ENCODE data around the gene BYSL. TPM values are rescaled to one million over a fixed set of nuclear protein-coding genes. Genes with fewer than 3 reads are reported as not detected.
A peak's percentile ranks its signal among the peaks of the same experiment; 100 is the strongest.

Gene BYSL
- polyA plus RNA-seq, 1 of the 3 experiments (the other 2 are of a cell fraction) = 56.0 TPM

DNA sequence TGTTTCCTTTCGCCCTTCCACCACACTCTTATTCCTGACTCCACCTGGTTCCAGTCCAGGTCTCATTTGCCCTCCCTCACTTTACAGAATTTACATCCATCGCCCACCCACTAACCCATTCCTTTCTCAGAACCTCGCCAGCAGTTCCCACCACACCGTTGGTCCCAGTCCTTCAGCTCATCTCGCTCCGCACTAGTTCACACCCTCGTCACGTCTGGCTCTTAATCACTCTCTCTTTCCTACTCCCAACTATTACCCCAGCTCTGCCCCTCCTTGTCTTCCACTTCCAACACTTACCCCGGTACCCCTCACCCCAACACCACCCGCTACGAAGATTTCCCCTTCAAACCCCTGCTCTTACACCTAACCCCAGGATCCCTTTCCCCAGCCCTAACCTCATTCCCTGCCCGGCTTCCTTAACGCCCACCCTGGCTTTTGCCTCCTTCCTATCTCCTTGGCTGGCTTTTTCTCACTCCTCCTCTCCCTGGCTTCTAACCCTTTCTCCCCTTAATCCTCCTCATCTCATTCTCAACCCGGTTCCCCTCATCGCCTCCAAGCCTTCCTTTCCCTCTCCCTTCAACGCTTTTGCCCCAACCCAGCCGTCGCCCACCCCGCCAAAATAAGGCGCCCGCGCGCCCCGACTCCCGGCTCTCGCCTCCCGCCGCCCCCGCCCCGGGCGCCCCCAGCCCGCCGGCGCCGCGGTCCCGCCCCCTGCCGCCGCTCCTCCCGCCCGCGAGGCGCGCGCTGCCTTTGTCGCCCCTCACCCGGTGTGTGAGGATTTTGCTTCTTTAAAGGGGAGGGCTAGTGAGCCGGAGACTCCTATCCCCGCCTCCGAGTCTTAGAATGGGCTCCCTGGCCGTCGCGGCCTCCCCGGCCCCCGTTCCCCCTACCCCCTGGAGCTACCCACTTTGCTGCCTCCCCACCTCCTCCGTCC lies 26.7 kb upstream of the BYSL start (continued):
- TF ChIP-seq USF1 (IDR thresholded peaks at IDR 0.05; ENCODE audit: borderline replicate concordance, low read depth) = no peak
- TF ChIP-seq YY1 (IDR thresholded peaks at IDR 0.05; ENCODE audit: low read depth) = no peak
- no peak for TF ChIP-seq RXRA (IDR thresholded peaks at IDR 0.05; ENCODE audit: borderline replicate concordance, low read depth)
- TF ChIP-seq FOXM1 (IDR thresholded peaks at IDR 0.05; ENCODE audit: low read depth) = no peak
- no peak for TF ChIP-seq MEF2A (IDR thresholded peaks at IDR 0.05; ENCODE audit: borderline replicate concordance, low read depth)
- no peak for TF ChIP-seq NFIC (IDR thresholded peaks at IDR 0.05; ENCODE audit: borderline replicate concordance)

GRCh38 chr6:41895300-41896233 lies 25.7 kb upstream of the BYSL start, which contains the start of gene USP49:
Gene USP49 (minus strand): TSS chr6:41895375. CDS start chr6:41806983, 88,392 bp downstream.
- peaks cover 0 to 2% of the 10 kb centered on the region in 2 experiments for H3K36me3 ChIP-seq (replicated peaks in 1 of 2; ENCODE audit: control insufficient read depth in 1 of 2, insufficient read depth in 2 of 2, low read length in 1 of 2)
- H3K27ac ChIP-seq (ENCODE audit: low read depth in 2 of 2, low read length in 1 of 2) = peak within 1 kb of the TSS; percentile 79 to 82
- peak within 1 kb of the TSS; percentile 77 for H3K9ac ChIP-seq
- WGBS (ENCODE audit: low lambda C conversion rate) = 1% methylated on average over 35 of the region's 55 CpGs
- H3K27me3 ChIP-seq (ENCODE audit: insufficient read depth) = no peaks in the 10 kb centered on the region
- H4K20me1 ChIP-seq (ENCODE audit: insufficient read depth) = no peaks in the 10 kb centered on the region
- peak within 1 kb of the TSS; percentile 90 for H2AFZ ChIP-seq (ENCODE audit: low read depth)
- ChIA-PET CTCF (interaction anchor here (0.6 to 1.9 kb wide), 5 partner anchors 12 to 177 kb away, joined by 3 to 13 read pairs (median 5); partner anchors contain the start of genes BYSL, MED20 and TOMM6), POLR2A (interaction anchor here (0.7 kb wide), 1 partner anchor 25 kb away, joined by 3 read pairs; the partner anchor contains the start of genes BYSL and MED20)
- H3K9me2 ChIP-seq = no peaks in the 10 kb centered on the region
- peaks cover 8% of the 10 kb centered on the region for H3F3A ChIP-seq (replicated peaks; ENCODE audit: insufficient read depth)
- peak; percentile 97 for DNase-seq
- H3K9me3 ChIP-seq = no peaks in the 10 kb centered on the region
- H3K4me3 ChIP-seq (ENCODE audit: low read depth in 2 of 2, low read length in 1 of 2) = peak within 1 kb of the TSS; percentile 83 to 94
- H3K79me2 ChIP-seq (ENCODE audit: insufficient read depth) = peaks cover 3% of the 10 kb centered on the region; the same call in 1 of the 2 replicates
- H3K4me2 ChIP-seq = peak within 1 kb of the TSS; percentile 88
- peaks cover 5 to 12% of the 10 kb centered on the region in 2 experiments; a peak in 2 of 4 replicates for H3K4me1 ChIP-seq (ENCODE audit: control insufficient read depth in 1 of 2, insufficient read depth in 2 of 2, low read depth in 1 of 2, low read length in 1 of 2)
- TF ChIP-seq ELF1 (IDR thresholded peaks at IDR 0.05) (no peak), RFX5 (IDR thresholded peaks at IDR 0.05; ENCODE audit: low read length) (0 out of 2 replicates have a peak, but pooled peaks have one; percentile 21), MEF2A (IDR thresholded peaks at IDR 0.05; ENCODE audit: borderline replicate concordance, low read depth) (no peak), TCF12 (IDR thresholded peaks at IDR 0.05) (no peak; the same call in 1 of the 2 replicates), TEAD4 (IDR thresholded peaks at IDR 0.05; ENCODE audit: borderline replicate concordance, insufficient read depth) (no peak), NRF1 (IDR thresholded peaks at IDR 0.05; ENCODE audit: low read depth, low read length) (no peak), RXRA (IDR thresholded peaks at IDR 0.05; ENCODE audit: borderline replicate concordance, low read depth) (no peak), POLR2AphosphoS5 (IDR thresholded peaks at IDR 0.05; ENCODE audit: low read depth, low read length) (peak; percentile 40; the same call in 1 of the 2 replicates), TAF1 (IDR thresholded peaks at IDR 0.05; ENCODE audit: borderline replicate concordance, low read depth, low read length) (peak; percentile 34; the same call in 1 of the 2 replicates), EP300 (IDR thresholded peaks at IDR 0.05; ENCODE audit: borderline replicate concordance in 1 of 2, low read depth in 1 of 2, low read length in 1 of 2) (no peak), GABPA (IDR thresholded peaks at IDR 0.05; ENCODE audit: low read depth) (no peak), REST (IDR thresholded peaks at IDR 0.05; ENCODE audit: low read depth, low read length) (no peak), EZH2phosphoT487 (IDR thresholded peaks at IDR 0.05; ENCODE audit: borderline replicate concordance, low read depth) (no peak), RCOR1 (IDR thresholded peaks at IDR 0.05; ENCODE audit: low read length) (no peak; the same call in 1 of the 2 replicates), FOSL2 (IDR thresholded peaks at IDR 0.05; ENCODE audit: borderline replicate concordance, low read depth) (no peak)
- TF ChIP-seq, protein P1, sequence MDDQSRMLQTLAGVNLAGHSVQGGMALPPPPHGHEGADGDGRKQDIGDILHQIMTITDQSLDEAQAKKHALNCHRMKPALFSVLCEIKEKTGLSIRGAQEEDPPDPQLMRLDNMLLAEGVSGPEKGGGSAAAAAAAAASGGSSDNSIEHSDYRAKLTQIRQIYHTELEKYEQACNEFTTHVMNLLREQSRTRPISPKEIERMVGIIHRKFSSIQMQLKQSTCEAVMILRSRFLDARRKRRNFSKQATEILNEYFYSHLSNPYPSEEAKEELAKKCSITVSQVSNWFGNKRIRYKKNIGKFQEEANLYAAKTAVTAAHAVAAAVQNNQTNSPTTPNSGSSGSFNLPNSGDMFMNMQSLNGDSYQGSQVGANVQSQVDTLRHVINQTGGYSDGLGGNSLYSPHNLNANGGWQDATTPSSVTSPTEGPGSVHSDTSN (IDR thresholded peaks at IDR 0.05) = peak; percentile 55
- TF ChIP-seq, protein P2, sequence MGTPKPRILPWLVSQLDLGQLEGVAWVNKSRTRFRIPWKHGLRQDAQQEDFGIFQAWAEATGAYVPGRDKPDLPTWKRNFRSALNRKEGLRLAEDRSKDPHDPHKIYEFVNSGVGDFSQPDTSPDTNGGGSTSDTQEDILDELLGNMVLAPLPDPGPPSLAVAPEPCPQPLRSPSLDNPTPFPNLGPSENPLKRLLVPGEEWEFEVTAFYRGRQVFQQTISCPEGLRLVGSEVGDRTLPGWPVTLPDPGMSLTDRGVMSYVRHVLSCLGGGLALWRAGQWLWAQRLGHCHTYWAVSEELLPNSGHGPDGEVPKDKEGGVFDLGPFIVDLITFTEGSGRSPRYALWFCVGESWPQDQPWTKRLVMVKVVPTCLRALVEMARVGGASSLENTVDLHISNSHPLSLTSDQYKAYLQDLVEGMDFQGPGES (IDR thresholded peaks at IDR 0.05; ENCODE audit: low read depth, low read length) = no peak

All from SK-N-SH (cell line).